Stimulated activated memory B cell treated with anti-CD40 and anti-IgM and Interleukin-4, amounts not matched to agents 10 μg/mL and 1 μg/mL and 100 μg/mL, for 72 hours (primary cell): ENCODE measurements around the gene SMU1.
A peak's percentile ranks its signal among the peaks of the same experiment; 100 is the strongest.

Experiments used
- ATAC-seq: fragments of 150-1000 bp; cut with Tn5 transposase; 2 replicates; pipeline ENCODE4 v1.10.0; 2021
- H3K27ac Mint-ChIP-seq: one replicate; pipeline ENCODE4 v1.8.0; 2022; ENCODE audit warnings: mild to moderate bottlenecking, mixed read lengths
- H3K27me3 Mint-ChIP-seq: one replicate; pipeline ENCODE4 v1.8.0; 2022; ENCODE audit warnings: mixed read lengths
- H3K36me3 Mint-ChIP-seq: one replicate; pipeline ENCODE4 v1.8.0; 2022; ENCODE audit warnings: mixed read lengths
- H3K4me1 Mint-ChIP-seq: one replicate; pipeline ENCODE4 v1.8.0; 2022; ENCODE audit warnings: mixed read lengths
- H3K4me3 Mint-ChIP-seq: one replicate; pipeline ENCODE4 v1.8.0; 2022; ENCODE audit warnings: mild to moderate bottlenecking, moderate library complexity, mixed read lengths
- H3K9me3 Mint-ChIP-seq: one replicate; pipeline ENCODE4 v1.8.0; 2022; ENCODE audit warnings: mixed read lengths

SMU1 gene

GRCh38 chr9:33043671-33044070, 32.8 kb downstream of the SMU1 start:
- peak; percentile 15 for ATAC-seq
- H3K4me3 Mint-ChIP-seq = peak overlapping the region; percentile 77
- H3K27me3 Mint-ChIP-seq = no peaks in the 10 kb centered on the region
- no peaks in the 10 kb centered on the region for H3K9me3 Mint-ChIP-seq
- H3K4me1 Mint-ChIP-seq = peaks cover 18% of the 10 kb centered on the region
- H3K27ac Mint-ChIP-seq = peak overlapping the region; percentile 72
- H3K36me3 Mint-ChIP-seq = peaks cover 27% of the 10 kb centered on the region

GRCh38 chr9:33042473-33042872, 34.0 kb downstream of the SMU1 start:
- ATAC-seq = no peak
- Mint-ChIP-seq H3K27ac (no peak overlapping the region), H3K4me1 (peaks cover 18% of the 10 kb centered on the region), H3K9me3 (no peaks in the 10 kb centered on the region), H3K4me3 (no peak overlapping the region), H3K27me3 (no peaks in the 10 kb centered on the region), H3K36me3 (peaks cover 26% of the 10 kb centered on the region)

GRCh38 chr9:33041432-33042188, 34.9 kb downstream of the SMU1 start:
- Mint-ChIP-seq H3K27me3 (no peaks in the 10 kb centered on the region), H3K4me3 (no peak overlapping the region), H3K27ac (no peak overlapping the region), H3K4me1 (peaks cover 18% of the 10 kb centered on the region), H3K9me3 (no peaks in the 10 kb centered on the region), H3K36me3 (peaks cover 26% of the 10 kb centered on the region)
- ATAC-seq = no peak

- Mint-ChIP-seq H3K36me3 (peaks cover 28% of the 10 kb centered on the region), H3K4me3 (no peak overlapping the region), H3K4me1 (peaks cover 22% of the 10 kb centered on the region), H3K27me3 (no peaks in the 10 kb centered on the region), H3K27ac (no peak overlapping the region), H3K9me3 (no peaks in the 10 kb centered on the region)
- no peak for ATAC-seq
Observed at GRCh38 chr9:33040792-33041431, 35.6 kb downstream of the SMU1 start.

- Mint-ChIP-seq H3K4me1 (peaks cover 18% of the 10 kb centered on the region), H3K36me3 (peaks cover 75% of the 10 kb centered on the region), H3K9me3 (no peaks in the 10 kb centered on the region), H3K4me3 (no peak overlapping the region), H3K27me3 (no peaks in the 10 kb centered on the region), H3K27ac (no peak overlapping the region)
- no peak for ATAC-seq
Observed at GRCh38 chr9:33032865-33033264, 43.6 kb downstream of the SMU1 start.

GRCh38 chr9:33032292-33032691, 44.2 kb downstream of the SMU1 start:
- Mint-ChIP-seq H3K36me3 (peaks cover 73% of the 10 kb centered on the region), H3K4me3 (no peak overlapping the region), H3K27me3 (no peaks in the 10 kb centered on the region), H3K27ac (no peak overlapping the region), H3K9me3 (no peaks in the 10 kb centered on the region), H3K4me1 (peaks cover 20% of the 10 kb centered on the region)
- ATAC-seq = no peak

- H3K27ac Mint-ChIP-seq = no peak overlapping the region
- H3K36me3 Mint-ChIP-seq = peaks cover 70% of the 10 kb centered on the region
- no peak for ATAC-seq
- peaks cover 31% of the 10 kb centered on the region for H3K4me1 Mint-ChIP-seq
- H3K9me3 Mint-ChIP-seq = no peaks in the 10 kb centered on the region
- H3K27me3 Mint-ChIP-seq = no peaks in the 10 kb centered on the region
- no peak overlapping the region for H3K4me3 Mint-ChIP-seq
Observed at GRCh38 chr9:33030285-33030684, 46.2 kb downstream of the SMU1 start.

- H3K27me3 Mint-ChIP-seq = no peaks in the 10 kb centered on the region
- H3K4me1 Mint-ChIP-seq = peaks cover 32% of the 10 kb centered on the region
- no peak for ATAC-seq
- no peak overlapping the region for H3K27ac Mint-ChIP-seq
- H3K4me3 Mint-ChIP-seq = no peak overlapping the region
- H3K9me3 Mint-ChIP-seq = no peaks in the 10 kb centered on the region
- H3K36me3 Mint-ChIP-seq = peaks cover 60% of the 10 kb centered on the region
Observed at GRCh38 chr9:33029231-33029786, 47.2 kb downstream of the SMU1 start.

GRCh38 chr9:33025572-33026342, 50.7 kb downstream of the SMU1 start:
- Mint-ChIP-seq H3K36me3 (peaks cover 49% of the 10 kb centered on the region), H3K27me3 (no peaks in the 10 kb centered on the region), H3K9me3 (no peaks in the 10 kb centered on the region), H3K4me1 (peaks cover 60% of the 10 kb centered on the region), H3K4me3 (peak overlapping the region; percentile 88), H3K27ac (peak overlapping the region; percentile 90)
- ATAC-seq = peak; percentile 70

GRCh38 chr9:33024966-33025571, 51.4 kb downstream of the SMU1 start, which contains the start of gene DNAJA1:
DNAJA1 (plus strand) TSS chr9:33025273; CDS start chr9:33026485, 1,212 bp downstream.
- peak; percentile 95 for ATAC-seq
- H3K36me3 Mint-ChIP-seq = peaks cover 49% of the 10 kb centered on the region
- peaks cover 67% of the 10 kb centered on the region for H3K4me1 Mint-ChIP-seq
- peak within 1 kb of the TSS; percentile 90 for H3K27ac Mint-ChIP-seq
- H3K27me3 Mint-ChIP-seq = no peaks in the 10 kb centered on the region
- peak within 1 kb of the TSS; percentile 88 for H3K4me3 Mint-ChIP-seq
- no peaks in the 10 kb centered on the region for H3K9me3 Mint-ChIP-seq

GRCh38 chr9:33024126-33024965, 52.1 kb downstream of the SMU1 start:
- Mint-ChIP-seq H3K27me3 (no peaks in the 10 kb centered on the region), H3K9me3 (no peaks in the 10 kb centered on the region), H3K27ac (peak overlapping the region; percentile 90), H3K4me3 (peak overlapping the region; percentile 88), H3K36me3 (peaks cover 44% of the 10 kb centered on the region), H3K4me1 (peaks cover 68% of the 10 kb centered on the region)
- peak; percentile 5 for ATAC-seq

- no peaks in the 10 kb centered on the region for H3K27me3 Mint-ChIP-seq
- H3K27ac Mint-ChIP-seq = peak overlapping the region; percentile 90
- H3K4me3 Mint-ChIP-seq = peak overlapping the region; percentile 88
- peaks cover 63% of the 10 kb centered on the region for H3K4me1 Mint-ChIP-seq
- no peak for ATAC-seq
- H3K9me3 Mint-ChIP-seq = no peaks in the 10 kb centered on the region
- H3K36me3 Mint-ChIP-seq = peaks cover 40% of the 10 kb centered on the region
Observed at GRCh38 chr9:33023661-33024060, 52.8 kb downstream of the SMU1 start.

- Mint-ChIP-seq H3K9me3 (no peaks in the 10 kb centered on the region), H3K27me3 (no peaks in the 10 kb centered on the region), H3K36me3 (peaks cover 33% of the 10 kb centered on the region), H3K4me3 (peak overlapping the region; percentile 54), H3K4me1 (peaks cover 54% of the 10 kb centered on the region), H3K27ac (no peak overlapping the region)
- ATAC-seq = no peak
Observed at GRCh38 chr9:33022755-33023154, 53.7 kb downstream of the SMU1 start.

- H3K4me1 Mint-ChIP-seq = peaks cover 53% of the 10 kb centered on the region
- H3K9me3 Mint-ChIP-seq = no peaks in the 10 kb centered on the region
- no peaks in the 10 kb centered on the region for H3K27me3 Mint-ChIP-seq
- H3K27ac Mint-ChIP-seq = peak overlapping the region; percentile 48
- ATAC-seq = no peak
- H3K4me3 Mint-ChIP-seq = no peak overlapping the region
- H3K36me3 Mint-ChIP-seq = peaks cover 32% of the 10 kb centered on the region
Observed at GRCh38 chr9:33022303-33022702, 54.2 kb downstream of the SMU1 start.
